Measurements from ENCODE around the gene ZNF846. TPM values are rescaled to one million over a fixed set of nuclear protein-coding genes. Genes with fewer than 3 reads are reported as not detected.
A peak's percentile ranks its signal among the peaks of the same experiment; 100 is the strongest.
"Not testable (repeated sequence)": the region's sequence is repeated elsewhere in the genome, so short reads cannot be mapped to it uniquely, and the experiment has no call there.

The ZNF846 gene
- total RNA-seq, 1 experiment from 2014 or later: 11.2 TPM

GRCh38 chr19:9789066-9789465, 20.5 kb upstream of the ZNF846 start:
- Mint-ChIP-seq H3K9me3 (no peaks in the 10 kb centered on the region), H3K4me1 (peaks cover 51% of the 10 kb centered on the region), H3K36me3 (peaks cover 2% of the 10 kb centered on the region; the same call in 1 of the 2 replicates), H3K4me3 (no peak overlapping the region), H3K27ac (peak overlapping the region; percentile 93), H3K27me3 (ENCODE audit: low read depth) (no peaks in the 10 kb centered on the region)
- DNase-seq (ENCODE audit: low spot score): peak; percentile 41
- TF ChIP-seq ZNF425 (CRISPR knock-in tag; conservative IDR thresholded peaks at IDR 0.05) (no peak), ZBTB21 (CRISPR knock-in tag; IDR thresholded peaks at IDR 0.05; ENCODE audit: borderline replicate concordance) (no peak), IRF1 (CRISPR knock-in tag; IDR thresholded peaks at IDR 0.05) (no peak), ESRRA (CRISPR knock-in tag; IDR thresholded peaks at IDR 0.05; ENCODE audit: borderline replicate concordance) (no peak), NR3C1 (CRISPR knock-in tag; conservative IDR thresholded peaks at IDR 0.05; ENCODE audit: low read depth) (no peak), E2F1 (CRISPR knock-in tag; IDR thresholded peaks at IDR 0.05) (no peak), TP53 (CRISPR knock-in tag; IDR thresholded peaks at IDR 0.05) (no peak), TCF7 (CRISPR knock-in tag; IDR thresholded peaks at IDR 0.05; ENCODE audit: low read depth) (no peak), RORB (CRISPR knock-in tag; IDR thresholded peaks at IDR 0.05) (no peak), IRF2 (CRISPR knock-in tag; IDR thresholded peaks at IDR 0.05; ENCODE audit: borderline replicate concordance, low read depth) (no peak), ZMAT4 (CRISPR knock-in tag; IDR thresholded peaks at IDR 0.05) (no peak), SMAD4 (CRISPR knock-in tag; IDR thresholded peaks at IDR 0.05) (no peak), ZNF219 (CRISPR knock-in tag; IDR thresholded peaks at IDR 0.05; ENCODE audit: borderline replicate concordance) (no peak), AFF4 (CRISPR knock-in tag; IDR thresholded peaks at IDR 0.05; ENCODE audit: borderline replicate concordance) (no peak), E2F5 (CRISPR knock-in tag; IDR thresholded peaks at IDR 0.05) (no peak), SOX15 (CRISPR knock-in tag; IDR thresholded peaks at IDR 0.05) (no peak), CREB1 (CRISPR knock-in tag; IDR thresholded peaks at IDR 0.05) (no peak), NR1H2 (CRISPR knock-in tag; IDR thresholded peaks at IDR 0.05) (no peak)
- TF ChIP-seq, protein P1, sequence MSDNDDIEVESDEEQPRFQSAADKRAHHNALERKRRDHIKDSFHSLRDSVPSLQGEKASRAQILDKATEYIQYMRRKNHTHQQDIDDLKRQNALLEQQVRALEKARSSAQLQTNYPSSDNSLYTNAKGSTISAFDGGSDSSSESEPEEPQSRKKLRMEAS (CRISPR knock-in tag; IDR thresholded peaks at IDR 0.05): no peak
- TF ChIP-seq, protein P2, sequence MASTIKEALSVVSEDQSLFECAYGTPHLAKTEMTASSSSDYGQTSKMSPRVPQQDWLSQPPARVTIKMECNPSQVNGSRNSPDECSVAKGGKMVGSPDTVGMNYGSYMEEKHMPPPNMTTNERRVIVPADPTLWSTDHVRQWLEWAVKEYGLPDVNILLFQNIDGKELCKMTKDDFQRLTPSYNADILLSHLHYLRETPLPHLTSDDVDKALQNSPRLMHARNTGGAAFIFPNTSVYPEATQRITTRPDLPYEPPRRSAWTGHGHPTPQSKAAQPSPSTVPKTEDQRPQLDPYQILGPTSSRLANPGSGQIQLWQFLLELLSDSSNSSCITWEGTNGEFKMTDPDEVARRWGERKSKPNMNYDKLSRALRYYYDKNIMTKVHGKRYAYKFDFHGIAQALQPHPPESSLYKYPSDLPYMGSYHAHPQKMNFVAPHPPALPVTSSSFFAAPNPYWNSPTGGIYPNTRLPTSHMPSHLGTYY (CRISPR knock-in tag; IDR thresholded peaks at IDR 0.05): no peak
- no peak for ATAC-seq
- ChIA-PET POLR2A (no interaction called here), CTCF (interaction anchor here (1.0 to 1.4 kb wide), 2 partner anchors 154 to 163 kb away, joined by 3 to 7 read pairs; no protein-coding TSS in a partner anchor)

DNA sequence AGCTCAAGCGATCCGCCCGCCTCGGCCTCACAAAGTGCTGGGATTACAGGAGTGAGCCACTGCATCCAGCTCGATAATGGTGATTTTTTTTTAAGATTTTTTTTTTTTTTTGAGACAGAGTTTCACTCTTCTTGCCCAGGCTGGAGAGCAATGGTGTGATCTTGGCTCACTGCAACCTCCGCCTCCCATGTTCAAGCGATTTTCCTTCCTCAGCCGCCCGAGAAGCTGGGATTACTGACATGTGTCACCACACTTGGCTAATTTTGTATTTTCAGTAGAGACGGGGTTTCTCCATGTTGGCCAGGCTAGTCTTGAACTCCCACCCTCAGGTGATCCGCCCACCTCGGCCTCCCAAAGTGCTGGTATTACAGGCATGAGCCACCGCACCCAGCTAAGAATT, 20.1 kb upstream of the ZNF846 start:
- POLR2A ChIA-PET: interaction anchor here (0.7 kb wide), 1 partner anchor 37 kb away, joined by 3 read pairs; no protein-coding TSS in a partner anchor
- peaks cover 50% of the 10 kb centered on the region for H3K4me1 Mint-ChIP-seq
- not testable (repeated sequence) for H3K27me3 Mint-ChIP-seq (ENCODE audit: low read depth); H3K36me3 Mint-ChIP-seq; ATAC-seq; H3K9me3 Mint-ChIP-seq; H3K4me3 Mint-ChIP-seq; DNase-seq (ENCODE audit: low spot score); H3K27ac Mint-ChIP-seq
- CTCF ChIA-PET: interaction anchor here (1.0 to 1.4 kb wide), 2 partner anchors 155 to 163 kb away, joined by 3 to 7 read pairs; no protein-coding TSS in a partner anchor

Data from WTC11 (cell line).